Neural progenitor cell (in vitro differentiated cells): Measurements from ENCODE around the gene VWA8. TPM values are rescaled to one million over a fixed set of nuclear protein-coding genes. Genes with fewer than 3 reads are reported as not detected.
"Not testable (repeated sequence)": the region's sequence is repeated elsewhere in the genome, so short reads cannot be mapped to it uniquely, and the experiment has no call there.

ENCODE experiments used
- DNase-seq: peaks from one replicate; pipeline ENCODE4 v3.0.0-alpha.2; 2016; ENCODE audit warnings: low spot score
- H2AFZ ChIP-seq: fragments of 200-600 bp; sonication (generic); replicated peaks from 2 replicates; pipeline ENCODE4 v1.6.1; 2016; ENCODE audit warnings: antibody characterized with exemption
- H3F3A ChIP-seq: fragments of 200-600 bp; sonication (generic); 2 replicates; pipeline ENCODE4 v1.6.1; 2016; ENCODE audit warnings: antibody characterized with exemption, low read depth
- H3K27ac ChIP-seq: fragments of 200-600 bp; sonication (generic); 2 replicates; pipeline ENCODE4 v1.5.1; 2016; ENCODE audit warnings: mild to moderate bottlenecking
- H3K27me3 ChIP-seq: fragments of 200-600 bp; sonication (generic); 2 replicates; pipeline ENCODE4 v1.6.1; 2016; ENCODE audit warnings: mild to moderate bottlenecking, moderate library complexity
- H3K36me3 ChIP-seq: fragments of 200-600 bp; sonication (generic); 2 replicates; pipeline ENCODE4 v1.5.1; 2016
- H3K4me1 ChIP-seq: fragments of 200-600 bp; sonication (generic); 2 replicates; pipeline ENCODE4 v1.6.1; 2016; ENCODE audit warnings: mixed run types
- H3K4me2 ChIP-seq: fragments of 200-600 bp; sonication (generic); 2 replicates; pipeline ENCODE4 v1.6.1; 2016
- H3K4me3 ChIP-seq: fragments of 200-600 bp; sonication (generic); 2 replicates; pipeline ENCODE4 v1.5.1; 2016
- H3K79me2 ChIP-seq: fragments of 200-600 bp; sonication (generic); 2 replicates; pipeline ENCODE4 v1.6.1; 2016; ENCODE audit warnings: low read depth
- H3K9ac ChIP-seq: fragments of 200-600 bp; sonication (generic); 2 replicates; pipeline ENCODE4 v1.6.1; 2016
- H3K9me3 ChIP-seq: fragments of 200-600 bp; sonication (generic); 2 replicates; pipeline ENCODE4 v1.5.1; 2016; ENCODE audit warnings: low read depth
- H4K20me1 ChIP-seq: fragments of 200-600 bp; sonication (generic); 2 replicates; pipeline ENCODE4 v1.6.1; 2016; ENCODE audit warnings: low read depth
- H3K27ac Mint-ChIP-seq: 3 replicates; pipeline ENCODE4 v1.8.0; 2021; ENCODE audit warnings: mixed read lengths
- H3K27me3 Mint-ChIP-seq: 2 replicates; pipeline ENCODE4 v1.8.0; 2022; ENCODE audit warnings: low read depth, mild to moderate bottlenecking, inconsistent platforms, moderate library complexity, mixed read lengths; ENCODE audit not compliant: insufficient read depth
- H3K36me3 Mint-ChIP-seq: 3 replicates; pipeline ENCODE4 v1.8.0; 2021; ENCODE audit warnings: mixed read lengths
- H3K4me1 Mint-ChIP-seq: 3 replicates; pipeline ENCODE4 v1.8.0; 2021; ENCODE audit warnings: mixed read lengths
- H3K4me3 Mint-ChIP-seq: 3 replicates; pipeline ENCODE4 v1.8.0; 2021; ENCODE audit warnings: mild to moderate bottlenecking, moderate library complexity, mixed read lengths
- H3K9me3 Mint-ChIP-seq: 3 replicates; pipeline ENCODE4 v1.8.0; 2020; ENCODE audit warnings: mixed read lengths
- CTCF ChIP-seq: fragments of 200-600 bp; sonication (generic); IDR thresholded peaks from 2 replicates; pipeline ENCODE4 v1.5.1; 2017; ENCODE audit warnings: antibody characterized with exemption, mild to moderate bottlenecking
- EZH2 ChIP-seq: fragments of 200-600 bp; sonication (generic); IDR thresholded peaks from 2 replicates; pipeline ENCODE4 v1.6.1; 2017; ENCODE audit warnings: antibody characterized with exemption, mild to moderate bottlenecking, moderate library complexity
- EZH2phosphoT487 ChIP-seq: fragments of 200-600 bp; sonication (generic); IDR thresholded peaks from 2 replicates; pipeline ENCODE4 v1.6.1; 2017; ENCODE audit warnings: antibody characterized with exemption
- total RNA-seq: library from RNA; depleted of rRNA; stranded (reverse); fragments of >200 nt; gene quantifications from 2 replicates; pipeline ENCODE4 v1.2.3, GENCODE V29; 2015; ENCODE audit warnings: low replicate concordance

VWA8 gene
- total RNA-seq, 1 donor from 2014 or later, result 12.6 TPM

GRCh38 chr13:41864658-41865057, 96.3 kb downstream of the VWA8 start:
- H3K4me1 Mint-ChIP-seq, result no peaks in the 10 kb centered on the region
- no peaks in the 10 kb centered on the region for H3K27me3 ChIP-seq
- no peaks in the 10 kb centered on the region for H3K36me3 ChIP-seq
- no peak overlapping the region for H3K4me2 ChIP-seq
- H3K27ac Mint-ChIP-seq, result no peak overlapping the region
- H3K4me3 Mint-ChIP-seq, result no peak overlapping the region
- H3K9me3 Mint-ChIP-seq, result no peaks in the 10 kb centered on the region
- H3K4me3 ChIP-seq, result no peak overlapping the region
- H2AFZ ChIP-seq, result no peak overlapping the region
- H3F3A ChIP-seq, result no peaks in the 10 kb centered on the region
- H3K4me1 ChIP-seq, result no peaks in the 10 kb centered on the region
- no peaks in the 10 kb centered on the region for H3K27me3 Mint-ChIP-seq
- peaks cover 1% of the 10 kb centered on the region for H3K36me3 Mint-ChIP-seq
- no peaks in the 10 kb centered on the region for H3K9me3 ChIP-seq
- H3K79me2 ChIP-seq, result no peaks in the 10 kb centered on the region
- H4K20me1 ChIP-seq, result no peaks in the 10 kb centered on the region
- no peak for DNase-seq
- no peak overlapping the region for H3K9ac ChIP-seq
- H3K27ac ChIP-seq, result no peak overlapping the region
- no peak for TF ChIP-seq EZH2phosphoT487
- TF ChIP-seq CTCF, result no peak
- TF ChIP-seq EZH2, result no peak

- H2AFZ ChIP-seq, H3K4me2 ChIP-seq, H3K36me3 ChIP-seq, H3K4me3 ChIP-seq, H3K4me3 Mint-ChIP-seq, H3K36me3 Mint-ChIP-seq, H3K27ac ChIP-seq, H3K79me2 ChIP-seq, H3K4me1 ChIP-seq, H3K9me3 ChIP-seq, H3K9ac ChIP-seq, DNase-seq, H3K9me3 Mint-ChIP-seq, H3K27ac Mint-ChIP-seq, H3K27me3 ChIP-seq, H3F3A ChIP-seq, H3K27me3 Mint-ChIP-seq, H4K20me1 ChIP-seq, H3K4me1 Mint-ChIP-seq: not testable (repeated sequence)
Observed at GRCh38 chr13:41862659-41863058, 98.2 kb downstream of the VWA8 start.

GRCh38 chr13:41859565-41859964, 101.3 kb downstream of the VWA8 start:
- Histone ChIP-seq H3K4me3 (no peak overlapping the region), H3K4me1 (no peaks in the 10 kb centered on the region), H3K27ac (no peak overlapping the region), H3K79me2 (no peaks in the 10 kb centered on the region), H3K36me3 (no peaks in the 10 kb centered on the region), H3K9me3 (no peaks in the 10 kb centered on the region), H3K9ac (no peak overlapping the region), H4K20me1 (no peaks in the 10 kb centered on the region), H3F3A (no peaks in the 10 kb centered on the region), H2AFZ (no peak overlapping the region), H3K27me3 (no peaks in the 10 kb centered on the region), H3K4me2 (no peak overlapping the region)
- Mint-ChIP-seq H3K27me3 (no peaks in the 10 kb centered on the region), H3K4me1 (no peaks in the 10 kb centered on the region), H3K27ac (no peak overlapping the region), H3K36me3 (no peaks in the 10 kb centered on the region), H3K4me3 (no peak overlapping the region), H3K9me3 (no peaks in the 10 kb centered on the region)
- DNase-seq, result no peak
- TF ChIP-seq EZH2, result no peak
- no peak for TF ChIP-seq EZH2phosphoT487
- TF ChIP-seq CTCF, result no peak

GRCh38 chr13:41858780-41859179, 102.1 kb downstream of the VWA8 start:
- DNase-seq, result no peak
- no peaks in the 10 kb centered on the region for H3K36me3 ChIP-seq
- no peaks in the 10 kb centered on the region for H3K4me1 ChIP-seq
- no peak overlapping the region for H3K9ac ChIP-seq
- H3K79me2 ChIP-seq, result no peaks in the 10 kb centered on the region
- Mint-ChIP-seq H3K36me3 (no peaks in the 10 kb centered on the region), H3K4me3 (no peak overlapping the region), H3K4me1 (no peaks in the 10 kb centered on the region), H3K9me3 (no peaks in the 10 kb centered on the region), H3K27ac (no peak overlapping the region), H3K27me3 (no peaks in the 10 kb centered on the region)
- no peak overlapping the region for H3K4me2 ChIP-seq
- no peaks in the 10 kb centered on the region for H3F3A ChIP-seq
- H3K27ac ChIP-seq, result no peak overlapping the region
- no peaks in the 10 kb centered on the region for H3K27me3 ChIP-seq
- no peak for TF ChIP-seq EZH2phosphoT487
- no peak for TF ChIP-seq EZH2
- TF ChIP-seq CTCF, result no peak
- H2AFZ ChIP-seq, result no peak overlapping the region
- no peak overlapping the region for H3K4me3 ChIP-seq
- H4K20me1 ChIP-seq, result no peaks in the 10 kb centered on the region
- no peaks in the 10 kb centered on the region for H3K9me3 ChIP-seq
